HG02678 (cell line): Measurements from ENCODE around the gene ATPAF1.
"Not testable (repeated sequence)": the region's sequence is repeated elsewhere in the genome, so short reads cannot be mapped to it uniquely, and the experiment has no call there.

Source experiments
- ATAC-seq: cut with Tn5 transposase; IDR thresholded peaks from one replicate; pipeline ENCODE4 v1.9.1; 2021; ENCODE audit warnings: mild to moderate bottlenecking, moderate library complexity; ENCODE audit not compliant: unreplicated experiment

ATPAF1 gene

GRCh38 chr1:46651152-46651551 lies 17.0 kb downstream of the ATPAF1 start:
- ATAC-seq = not testable (repeated sequence)

- ATAC-seq = no peak
Observed at GRCh38 chr1:46650491-46650890, 17.7 kb downstream of the ATPAF1 start.

GRCh38 chr1:46649764-46650163 lies 18.4 kb downstream of the ATPAF1 start:
- no peak for ATAC-seq

- ATAC-seq = no peak
Observed at GRCh38 chr1:46647611-46648010, 20.6 kb downstream of the ATPAF1 start.

GRCh38 chr1:46646844-46647243 lies 21.3 kb downstream of the ATPAF1 start:
- no peak for ATAC-seq

- no peak for ATAC-seq
Observed at GRCh38 chr1:46646331-46646730, 21.8 kb downstream of the ATPAF1 start.

- no peak for ATAC-seq
Observed at GRCh38 chr1:46645815-46646214, 22.3 kb downstream of the ATPAF1 start.

GRCh38 chr1:46643368-46643775 lies 24.8 kb downstream of the ATPAF1 start:
- no peak for ATAC-seq

GRCh38 chr1:46642115-46642680 lies 26.0 kb downstream of the ATPAF1 start:
- ATAC-seq = no peak

GRCh38 chr1:46639547-46639946 lies 28.6 kb downstream of the ATPAF1 start:
- ATAC-seq = no peak

GRCh38 chr1:46638921-46639320 lies 29.2 kb downstream of the ATPAF1 start:
- no peak for ATAC-seq

GRCh38 chr1:46637444-46638083 lies 30.6 kb downstream of the ATPAF1 start:
- no peak for ATAC-seq

GRCh38 chr1:46635205-46635604 lies 33.0 kb downstream of the ATPAF1 start:
- ATAC-seq = no peak

- ATAC-seq = no peak
Observed at GRCh38 chr1:46630719-46631118, 37.4 kb downstream of the ATPAF1 start.

- ATAC-seq = no peak
Observed at GRCh38 chr1:46623743-46624644, 44.2 kb downstream of the ATPAF1 start.

GRCh38 chr1:46622344-46622743 lies 45.8 kb downstream of the ATPAF1 start:
- no peak for ATAC-seq

- no peak for ATAC-seq
Observed at GRCh38 chr1:46621930-46622329, 46.2 kb downstream of the ATPAF1 start.

- no peak for ATAC-seq
Observed at GRCh38 chr1:46619656-46620258, 48.4 kb downstream of the ATPAF1 start.

- ATAC-seq = no peak
Observed at GRCh38 chr1:46618754-46619415, 49.3 kb downstream of the ATPAF1 start.

GRCh38 chr1:46617833-46618232 lies 50.3 kb downstream of the ATPAF1 start:
- ATAC-seq = no peak
